ENCODE measurements around the gene ADAM15. TPM values are rescaled to one million over a fixed set of nuclear protein-coding genes. Genes with fewer than 3 reads are reported as not detected.

ADAM15 gene
- polyA plus RNA-seq, 1 of the 3 experiments (the other 2 are of a cell fraction): 60.1 TPM

- no peak overlapping the region for H2AFZ ChIP-seq (ENCODE audit: low read depth)
- POLR2A ChIA-PET: no interaction called here
- WGBS (ENCODE audit: low lambda C conversion rate): 76% methylated on average over 18 of the region's 20 CpGs
Observed at GRCh38 chr1:155034318-155035208, 16.6 kb upstream of the ADAM15 start.

GRCh38 chr1:155035936-155036335 lies 15.2 kb upstream of the ADAM15 start:
- Histone ChIP-seq H3K4me1 (ENCODE audit: control insufficient read depth in 1 of 2, insufficient read depth in 2 of 2, low read depth in 1 of 2, low read length in 1 of 2) (no peaks in the 10 kb centered on the region), H3K4me2 (no peak overlapping the region), H3K27me3 (ENCODE audit: insufficient read depth) (no peaks in the 10 kb centered on the region), H3F3A (replicated peaks; ENCODE audit: insufficient read depth) (no peaks in the 10 kb centered on the region), H4K20me1 (ENCODE audit: insufficient read depth) (no peaks in the 10 kb centered on the region), H3K79me2 (ENCODE audit: insufficient read depth) (no peaks in the 10 kb centered on the region), H3K9me2 (no peaks in the 10 kb centered on the region), H3K9me3 (no peaks in the 10 kb centered on the region), H3K4me3 (ENCODE audit: low read depth in 2 of 2, low read length in 1 of 2) (no peak overlapping the region), H3K9ac (no peak overlapping the region), H2AFZ (ENCODE audit: low read depth) (no peak overlapping the region), H3K36me3 (replicated peaks in 1 of 2; ENCODE audit: control insufficient read depth in 1 of 2, insufficient read depth in 2 of 2, low read length in 1 of 2) (no peaks in the 10 kb centered on the region), H3K27ac (ENCODE audit: low read depth in 2 of 2, low read length in 1 of 2) (no peak overlapping the region)
- ChIA-PET POLR2A (no interaction called here), CTCF (interaction anchor here (1.4 to 26.0 kb wide), 5 partner anchors 9 to 31 kb away, joined by 3 to 573 read pairs (median 7); partner anchors contain the start of genes ADAM15, EFNA3 and EFNA4)
- no peak for DNase-seq
- TF ChIP-seq MXI1 (IDR thresholded peaks at IDR 0.05; ENCODE audit: low read depth, low read length) (no peak), ELF1 (IDR thresholded peaks at IDR 0.05) (no peak), YY1 (IDR thresholded peaks at IDR 0.05; ENCODE audit: low read depth) (no peak), TEAD4 (IDR thresholded peaks at IDR 0.05; ENCODE audit: borderline replicate concordance, insufficient read depth) (no peak), JUND (IDR thresholded peaks at IDR 0.05) (no peak), RXRA (IDR thresholded peaks at IDR 0.05; ENCODE audit: borderline replicate concordance, low read depth) (no peak), TAF1 (IDR thresholded peaks at IDR 0.05; ENCODE audit: borderline replicate concordance, low read depth, low read length) (no peak), NFIC (IDR thresholded peaks at IDR 0.05; ENCODE audit: borderline replicate concordance) (no peak), PBX3 (IDR thresholded peaks at IDR 0.05) (no peak), POLR2AphosphoS5 (IDR thresholded peaks at IDR 0.05; ENCODE audit: low read depth, low read length) (no peak), REST (IDR thresholded peaks at IDR 0.05; ENCODE audit: low read depth, low read length) (no peak)
- TF ChIP-seq, protein P1, sequence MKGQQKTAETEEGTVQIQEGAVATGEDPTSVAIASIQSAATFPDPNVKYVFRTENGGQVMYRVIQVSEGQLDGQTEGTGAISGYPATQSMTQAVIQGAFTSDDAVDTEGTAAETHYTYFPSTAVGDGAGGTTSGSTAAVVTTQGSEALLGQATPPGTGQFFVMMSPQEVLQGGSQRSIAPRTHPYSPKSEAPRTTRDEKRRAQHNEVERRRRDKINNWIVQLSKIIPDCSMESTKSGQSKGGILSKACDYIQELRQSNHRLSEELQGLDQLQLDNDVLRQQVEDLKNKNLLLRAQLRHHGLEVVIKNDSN (IDR thresholded peaks at IDR 0.05; ENCODE audit: borderline replicate concordance, low read depth): no peak
- TF ChIP-seq, protein P2, sequence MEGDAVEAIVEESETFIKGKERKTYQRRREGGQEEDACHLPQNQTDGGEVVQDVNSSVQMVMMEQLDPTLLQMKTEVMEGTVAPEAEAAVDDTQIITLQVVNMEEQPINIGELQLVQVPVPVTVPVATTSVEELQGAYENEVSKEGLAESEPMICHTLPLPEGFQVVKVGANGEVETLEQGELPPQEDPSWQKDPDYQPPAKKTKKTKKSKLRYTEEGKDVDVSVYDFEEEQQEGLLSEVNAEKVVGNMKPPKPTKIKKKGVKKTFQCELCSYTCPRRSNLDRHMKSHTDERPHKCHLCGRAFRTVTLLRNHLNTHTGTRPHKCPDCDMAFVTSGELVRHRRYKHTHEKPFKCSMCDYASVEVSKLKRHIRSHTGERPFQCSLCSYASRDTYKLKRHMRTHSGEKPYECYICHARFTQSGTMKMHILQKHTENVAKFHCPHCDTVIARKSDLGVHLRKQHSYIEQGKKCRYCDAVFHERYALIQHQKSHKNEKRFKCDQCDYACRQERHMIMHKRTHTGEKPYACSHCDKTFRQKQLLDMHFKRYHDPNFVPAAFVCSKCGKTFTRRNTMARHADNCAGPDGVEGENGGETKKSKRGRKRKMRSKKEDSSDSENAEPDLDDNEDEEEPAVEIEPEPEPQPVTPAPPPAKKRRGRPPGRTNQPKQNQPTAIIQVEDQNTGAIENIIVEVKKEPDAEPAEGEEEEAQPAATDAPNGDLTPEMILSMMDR (IDR thresholded peaks at IDR 0.05): no peak
- WGBS (ENCODE audit: low lambda C conversion rate): 93% methylated on average over 2 of the region's 2 CpGs

More at GRCh38 chr1:155034318-155035208, 16.6 kb upstream of the ADAM15 start:
- Histone ChIP-seq H3K36me3 (replicated peaks in 1 of 2; ENCODE audit: control insufficient read depth in 1 of 2, insufficient read depth in 2 of 2, low read length in 1 of 2) (no peaks in the 10 kb centered on the region), H3K9me3 (no peaks in the 10 kb centered on the region), H3K27me3 (ENCODE audit: insufficient read depth) (no peaks in the 10 kb centered on the region), H3K4me3 (ENCODE audit: low read depth in 2 of 2, low read length in 1 of 2) (no peak overlapping the region), H3K9me2 (no peaks in the 10 kb centered on the region), H4K20me1 (ENCODE audit: insufficient read depth) (no peaks in the 10 kb centered on the region), H3K4me1 (ENCODE audit: control insufficient read depth in 1 of 2, insufficient read depth in 2 of 2, low read depth in 1 of 2, low read length in 1 of 2) (no peaks in the 10 kb centered on the region), H3K79me2 (ENCODE audit: insufficient read depth) (no peaks in the 10 kb centered on the region), H3K9ac (no peak overlapping the region), H3F3A (replicated peaks; ENCODE audit: insufficient read depth) (no peaks in the 10 kb centered on the region), H3K27ac (ENCODE audit: low read depth in 2 of 2, low read length in 1 of 2) (no peak overlapping the region), H3K4me2 (no peak overlapping the region)
- CTCF ChIA-PET: interaction anchor here (1.1 to 26.0 kb wide), 7 partner anchors 10 to 33 kb away, joined by 3 to 573 read pairs (median 7); partner anchors contain the start of genes ADAM15, EFNA3 and EFNA4
- no peak for DNase-seq
- no peak for TF ChIP-seq CHD2 (IDR thresholded peaks at IDR 0.05; ENCODE audit: low read length, partially characterized antibody)
- no peak for TF ChIP-seq GATA2 (CRISPR knock-in tag; IDR thresholded peaks at IDR 0.05)
- TF ChIP-seq TAF1 (IDR thresholded peaks at IDR 0.05; ENCODE audit: borderline replicate concordance, low read depth, low read length): no peak
- no peak for TF ChIP-seq JUND (IDR thresholded peaks at IDR 0.05)
- no peak for TF ChIP-seq PBX3 (IDR thresholded peaks at IDR 0.05)

Data from SK-N-SH (cell line).